ENCODE data around the gene TTC9.

DNA sequence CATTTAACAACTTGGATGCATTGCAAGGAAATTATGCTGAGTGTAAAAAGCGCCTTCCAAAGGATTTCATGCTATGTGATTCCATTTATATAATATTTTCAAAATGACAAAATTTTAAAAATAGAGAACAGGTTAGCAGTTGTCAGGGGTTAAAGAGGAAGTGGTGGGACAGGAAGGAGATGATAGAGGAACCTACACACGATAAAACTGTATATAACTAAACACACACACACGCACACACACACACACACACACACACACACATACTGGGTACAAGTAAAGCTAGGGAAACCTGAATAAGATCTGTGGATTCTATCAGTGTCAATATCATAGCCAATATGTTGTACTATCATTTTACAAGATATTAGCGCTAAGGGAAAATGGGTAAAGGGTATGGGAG lies 17.2 kb downstream of the TTC9 start:
- TF ChIP-seq, protein P1, sequence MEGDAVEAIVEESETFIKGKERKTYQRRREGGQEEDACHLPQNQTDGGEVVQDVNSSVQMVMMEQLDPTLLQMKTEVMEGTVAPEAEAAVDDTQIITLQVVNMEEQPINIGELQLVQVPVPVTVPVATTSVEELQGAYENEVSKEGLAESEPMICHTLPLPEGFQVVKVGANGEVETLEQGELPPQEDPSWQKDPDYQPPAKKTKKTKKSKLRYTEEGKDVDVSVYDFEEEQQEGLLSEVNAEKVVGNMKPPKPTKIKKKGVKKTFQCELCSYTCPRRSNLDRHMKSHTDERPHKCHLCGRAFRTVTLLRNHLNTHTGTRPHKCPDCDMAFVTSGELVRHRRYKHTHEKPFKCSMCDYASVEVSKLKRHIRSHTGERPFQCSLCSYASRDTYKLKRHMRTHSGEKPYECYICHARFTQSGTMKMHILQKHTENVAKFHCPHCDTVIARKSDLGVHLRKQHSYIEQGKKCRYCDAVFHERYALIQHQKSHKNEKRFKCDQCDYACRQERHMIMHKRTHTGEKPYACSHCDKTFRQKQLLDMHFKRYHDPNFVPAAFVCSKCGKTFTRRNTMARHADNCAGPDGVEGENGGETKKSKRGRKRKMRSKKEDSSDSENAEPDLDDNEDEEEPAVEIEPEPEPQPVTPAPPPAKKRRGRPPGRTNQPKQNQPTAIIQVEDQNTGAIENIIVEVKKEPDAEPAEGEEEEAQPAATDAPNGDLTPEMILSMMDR (IDR thresholded peaks at IDR 0.05): no peak
- no peak for TF ChIP-seq POLR2A (IDR thresholded peaks at IDR 0.05)

All from esophagus squamous epithelium (tissue), 4 donors.